Stomach (tissue), 4 donors: ENCODE results near the gene FSD1.

Source experiments
- CTCF ChIP-seq, 7 experiments: fragments of 450-650 bp in 4 of 7; fragments of 200-600 bp in 3 of 7; sonication (generic) in 3 of 7; IDR thresholded peaks; one replicate each; pipeline ENCODE4 v1.5.1; 2016 to 2019; ENCODE audit warnings: antibody characterized with exemption in 7 of 7, control low read depth in 2 of 7, mild to moderate bottlenecking in 1 of 7
- EP300 ChIP-seq: sonication (generic); formaldehyde crosslinking; IDR thresholded peaks from one replicate; pipeline ENCODE4 v1.6.1; 2017; ENCODE audit warnings: antibody characterized with exemption
- POLR2A ChIP-seq, 4 donors: fragments of 450-650 bp; IDR thresholded peaks; one replicate each; pipeline ENCODE4 v1.6.1; 2016; ENCODE audit warnings: antibody characterized with exemption in 4 of 4, control low read depth in 2 of 4, mild to moderate bottlenecking in 1 of 4, moderate library complexity in 1 of 4
- POLR2AphosphoS5 ChIP-seq, 3 donors: sonication (generic); formaldehyde crosslinking; IDR thresholded peaks; one replicate each; pipeline ENCODE4 v1.6.1; 2016; ENCODE audit warnings: antibody characterized with exemption in 3 of 3

GRCh38 chr19:4359627-4360000 lies 55.2 kb downstream of the FSD1 start:
- TF ChIP-seq CTCF (IDR thresholded peaks at IDR 0.05) (no peak), POLR2AphosphoS5 (IDR thresholded peaks at IDR 0.05) (no peak), POLR2A (IDR thresholded peaks at IDR 0.05) (no peak), EP300 (no peak)
